ENCODE measurements around the gene NACC1.
"Not testable (repeated sequence)": the region's sequence is repeated elsewhere in the genome, so short reads cannot be mapped to it uniquely, and the experiment has no call there.

NACC1 gene

DNA sequence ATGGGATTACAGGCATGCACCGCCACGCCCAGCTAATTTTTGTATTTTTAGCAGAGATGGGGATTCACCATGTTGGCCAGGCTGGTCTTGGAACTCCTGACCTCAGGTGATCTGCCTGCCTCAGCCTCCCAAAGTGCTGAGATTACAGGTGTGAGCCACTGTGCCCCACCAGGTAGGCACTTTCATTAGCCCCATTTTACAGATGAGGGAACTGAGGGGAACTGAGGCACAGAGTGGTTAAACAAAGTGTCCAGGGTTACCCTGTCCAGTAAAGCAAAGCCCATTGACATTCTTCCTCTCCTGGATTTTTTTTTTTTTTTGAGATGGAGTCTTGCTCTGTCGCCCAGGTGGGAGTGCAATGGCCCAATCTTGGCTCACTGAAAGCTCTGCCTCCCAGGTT lies 48.1 kb downstream of the NACC1 start:
- not testable (repeated sequence) for DNase-seq

- no peak for DNase-seq
Measured at GRCh38 chr19:13169769-13170168, 51.7 kb downstream of the NACC1 start.

DNA sequence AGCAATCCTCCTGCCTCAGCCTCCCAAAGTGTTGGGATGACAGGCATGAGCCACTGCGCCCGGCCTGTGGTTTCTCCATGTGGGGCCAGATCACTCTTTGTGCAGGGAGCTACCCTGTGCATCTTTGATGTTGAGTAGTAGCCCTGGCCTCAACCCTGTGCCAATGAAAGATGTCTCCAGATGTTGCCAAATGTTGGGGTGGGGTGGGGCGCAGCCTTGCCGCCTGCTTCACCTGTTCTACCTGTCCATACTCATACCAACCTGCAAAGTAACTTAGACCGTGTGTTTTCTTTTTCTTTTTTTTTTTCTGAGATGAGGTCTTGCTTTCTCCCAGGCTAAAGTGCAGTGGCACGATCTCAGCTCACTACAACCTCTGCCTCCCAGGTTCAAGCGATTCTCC lies 53.1 kb downstream of the NACC1 start:
- no peak for DNase-seq

DNA sequence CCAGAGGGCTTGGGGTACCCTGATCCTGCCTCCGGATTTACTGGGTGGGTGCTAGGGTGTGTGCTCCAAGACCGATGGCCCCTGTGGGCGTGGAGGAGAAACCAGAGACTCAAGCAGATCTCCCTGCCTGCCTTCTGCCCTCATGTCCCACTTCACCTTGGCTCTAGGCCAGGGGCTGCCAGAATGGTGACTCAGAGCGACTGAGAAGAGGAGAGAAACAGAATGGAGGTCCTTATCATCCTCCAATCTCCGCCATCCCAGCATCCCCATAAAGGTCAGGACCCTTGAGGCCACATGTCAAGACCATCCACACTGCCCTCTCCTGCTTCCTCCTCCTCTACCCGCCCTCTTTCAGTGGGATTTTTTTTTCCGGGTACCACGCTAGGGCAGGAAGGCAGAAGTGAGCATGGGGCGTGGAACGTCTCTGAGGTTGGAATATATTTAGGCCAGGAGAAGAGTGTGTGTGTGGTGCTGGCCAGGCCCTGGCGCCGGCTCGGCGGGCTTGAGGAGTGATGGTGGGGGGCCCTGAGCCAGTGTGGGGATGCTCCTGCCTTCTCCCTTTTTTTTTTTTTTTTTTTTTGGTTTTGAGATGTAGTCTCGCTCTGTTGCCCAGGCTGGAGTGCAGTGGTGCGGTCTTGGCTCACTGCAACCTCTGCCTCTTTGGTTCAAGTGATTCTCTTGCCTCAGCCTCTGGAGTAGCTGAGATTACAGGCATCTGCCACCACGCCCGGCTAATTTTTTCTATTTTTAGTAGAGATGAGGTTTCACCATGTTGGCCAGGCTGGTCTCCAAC lies 54.5 kb downstream of the NACC1 start:
- peak; percentile 87 for DNase-seq

DNA sequence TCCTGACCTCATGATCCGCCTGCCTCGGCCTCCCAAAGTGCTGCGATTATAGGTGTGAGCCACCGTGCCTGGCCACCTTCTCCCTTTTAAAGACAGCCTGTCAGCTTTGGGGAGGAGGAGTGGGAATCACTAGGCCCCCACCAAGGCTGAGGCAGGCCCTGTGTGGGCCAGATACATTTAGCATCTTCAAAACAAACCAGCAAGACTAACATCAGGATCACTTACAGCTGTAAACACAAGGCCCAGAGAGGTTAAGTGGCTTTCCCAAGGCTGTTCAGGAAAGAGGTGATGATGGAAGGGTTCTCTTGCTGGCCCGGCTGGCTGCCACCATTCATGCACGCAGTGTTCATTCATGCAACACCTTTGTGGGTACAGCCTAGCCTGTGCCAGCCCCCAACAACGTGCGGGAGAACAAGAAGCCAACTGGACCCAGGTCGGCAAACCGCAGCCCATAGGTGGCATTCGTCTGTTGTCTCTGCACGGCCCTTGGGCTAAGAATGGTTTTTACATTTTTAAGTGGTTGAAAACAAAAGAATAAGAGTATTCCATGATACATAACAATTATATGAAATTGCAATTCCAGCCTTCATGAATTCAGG lies 55.2 kb downstream of the NACC1 start:
- DNase-seq, result no peak

DNA sequence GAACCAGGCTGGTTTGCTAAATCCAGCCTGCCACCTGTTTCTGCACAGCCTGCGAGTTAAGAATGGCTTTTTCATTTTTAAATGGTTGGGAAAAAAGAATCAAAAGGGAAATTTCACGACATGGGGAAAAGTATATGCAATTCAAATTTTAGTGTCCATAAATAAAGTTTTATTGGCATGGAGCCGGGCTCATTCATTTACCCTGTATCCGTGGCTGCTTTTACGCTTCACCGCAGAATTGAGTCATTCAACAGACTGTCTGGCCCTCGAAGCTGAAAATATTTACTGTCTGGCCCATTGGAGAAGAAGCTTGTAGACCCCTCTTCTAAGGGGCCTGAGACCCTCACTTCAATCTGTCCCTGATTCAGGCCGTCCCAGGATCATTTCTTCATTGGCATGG lies 58.3 kb downstream of the NACC1 start:
- DNase-seq, result no peak

DNA sequence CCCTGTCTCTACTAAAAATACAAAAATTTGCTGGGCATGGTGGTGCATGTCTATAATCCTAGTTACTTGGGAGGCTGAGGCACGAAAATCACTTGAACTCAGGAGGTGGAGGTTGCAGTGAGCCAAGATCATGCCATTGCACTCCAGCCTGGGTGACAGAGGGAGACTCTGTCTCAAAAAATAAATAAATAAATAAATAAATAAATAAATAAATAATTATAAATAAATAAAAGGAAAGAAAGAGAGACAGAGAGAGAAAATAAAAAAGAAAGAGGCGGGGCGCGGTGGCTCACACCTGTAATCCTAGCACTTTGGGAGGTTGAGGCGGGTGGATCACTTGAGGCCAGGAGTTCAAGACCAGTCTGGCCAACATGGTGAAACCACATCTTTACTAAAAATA lies 59.5 kb downstream of the NACC1 start:
- not testable (repeated sequence) for DNase-seq

GRCh38 chr19:13178291-13178690 lies 60.2 kb downstream of the NACC1 start:
- not testable (repeated sequence) for DNase-seq

GRCh38 chr19:13181747-13182388 lies 63.8 kb downstream of the NACC1 start:
- DNase-seq, result no peak

GRCh38 chr19:13184926-13185325 lies 66.9 kb downstream of the NACC1 start:
- DNase-seq, result not testable (repeated sequence)

DNA sequence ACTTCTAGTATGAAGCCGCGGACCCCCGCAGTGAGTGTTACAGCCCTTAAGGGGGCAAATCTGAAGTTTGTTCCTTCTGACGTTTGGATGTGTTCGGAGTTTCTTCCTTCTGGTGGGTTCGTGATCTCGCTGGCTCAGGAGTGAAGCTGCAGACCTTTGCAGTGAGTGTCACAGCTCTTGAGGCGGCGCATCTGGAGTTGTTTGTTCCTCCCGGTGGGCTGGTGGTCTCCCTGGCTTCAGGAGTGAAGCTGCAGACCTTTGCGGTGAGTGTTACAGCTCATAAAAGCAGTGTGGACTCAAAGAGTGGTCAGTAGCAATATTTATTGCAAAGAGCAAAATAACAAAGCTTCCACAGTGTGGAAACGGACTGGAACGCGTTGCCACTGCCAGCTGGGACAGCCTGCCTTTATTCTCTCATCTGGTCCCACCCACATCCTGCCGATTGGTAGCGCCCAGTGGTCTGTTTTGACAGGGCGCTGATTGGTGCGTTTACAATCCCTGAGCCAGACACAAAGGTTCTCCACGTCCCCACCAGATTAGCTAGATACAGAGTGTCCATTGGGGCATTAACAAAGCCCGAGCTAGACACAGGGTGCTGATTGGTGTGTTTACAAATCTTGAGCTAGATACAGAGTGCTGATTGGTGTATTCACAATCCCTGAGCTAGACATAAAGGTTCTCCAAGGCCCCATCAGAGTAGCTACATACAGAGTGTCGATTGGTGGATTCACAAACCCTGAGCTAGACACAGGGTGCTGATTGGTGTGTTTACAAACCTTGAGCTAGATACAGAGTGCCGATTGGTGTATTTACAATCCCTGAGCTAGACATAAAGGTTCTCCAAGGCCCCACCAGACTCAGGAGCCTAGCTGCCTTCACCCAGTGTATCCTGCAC lies 67.9 kb downstream of the NACC1 start:
- DNase-seq, result not testable (repeated sequence)

DNA sequence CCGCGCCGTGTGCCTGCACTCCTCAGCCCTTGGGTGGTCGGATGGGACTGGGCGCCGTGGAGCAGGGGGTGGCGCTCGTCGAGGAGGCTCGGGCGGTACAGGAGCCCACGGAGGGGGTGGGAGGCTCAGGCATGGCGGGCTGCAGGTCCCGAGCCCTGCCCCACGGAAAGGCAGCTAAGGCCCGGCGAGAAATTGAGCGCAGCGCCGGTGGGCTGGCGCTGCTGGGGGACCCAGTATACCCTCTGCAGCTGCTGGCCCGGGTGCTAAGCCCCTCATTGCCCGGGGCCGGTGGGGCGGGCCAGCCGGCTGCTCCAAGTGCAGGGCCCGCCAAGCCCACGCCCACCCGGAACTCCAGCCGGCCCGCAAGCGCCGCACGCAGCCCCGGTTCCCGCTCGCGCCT lies 68.6 kb downstream of the NACC1 start:
- not testable (repeated sequence) for DNase-seq

DNA sequence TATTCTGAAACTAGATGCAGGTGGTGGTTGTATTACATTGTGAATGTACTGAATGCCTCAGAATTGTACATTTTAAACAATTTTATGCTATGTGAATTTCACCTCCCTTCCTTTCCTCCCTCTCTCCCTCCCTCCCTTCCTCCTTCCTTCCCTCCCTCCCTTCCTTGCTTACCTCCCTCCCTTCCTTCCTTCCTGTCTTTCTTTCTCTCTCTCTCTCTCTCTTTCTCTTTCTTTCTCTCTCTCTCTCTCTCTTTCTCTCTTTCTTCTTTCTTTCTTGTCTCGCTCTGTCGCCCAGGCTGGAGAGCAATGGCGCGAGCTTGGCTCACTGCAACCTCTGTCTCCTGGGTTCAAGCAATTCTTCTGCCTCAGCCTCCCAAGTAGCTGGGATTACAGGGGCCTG lies 69.4 kb downstream of the NACC1 start:
- DNase-seq, result no peak

DNA sequence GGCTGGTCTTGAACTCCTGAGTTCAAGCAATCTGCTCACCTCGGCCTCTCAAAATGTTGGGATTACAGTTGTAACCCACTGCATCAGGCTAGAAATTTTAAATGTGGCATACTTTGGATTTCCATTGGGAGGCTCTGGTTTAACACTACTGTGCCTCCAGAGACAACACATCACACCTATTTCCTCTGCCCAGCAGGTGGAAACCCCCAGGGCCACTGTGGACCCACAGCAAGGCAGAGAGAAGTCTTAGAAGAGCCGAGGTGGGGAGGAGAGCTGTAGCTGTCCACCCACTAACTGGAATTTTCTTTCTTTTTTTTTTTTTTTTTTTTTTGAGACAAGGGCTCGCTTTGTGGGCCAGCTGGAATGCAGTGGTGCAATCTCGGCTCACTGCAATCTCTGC lies 71.5 kb downstream of the NACC1 start:
- no peak for DNase-seq
